Colonic mucosa (tissue), 4 donors: ENCODE data around the gene MAMSTR. TPM values are rescaled to one million over a fixed set of nuclear protein-coding genes. Genes with fewer than 3 reads are reported as not detected.

Experiments used
- DNase-seq: peaks from one replicate; pipeline ENCODE4 v3.0.0-alpha.2; 2020
- H3K27ac ChIP-seq: fragments of 200-600 bp; one replicate; pipeline ENCODE4 v1.8.0; 2021
- H3K27me3 ChIP-seq: fragments of 200-600 bp; one replicate; pipeline ENCODE4 v1.8.0; 2021
- H3K36me3 ChIP-seq: fragments of 200-600 bp; one replicate; pipeline ENCODE4 v1.8.0; 2021
- H3K4me1 ChIP-seq: fragments of 200-600 bp; one replicate; pipeline ENCODE4 v1.8.0; 2021; ENCODE audit warnings: mild to moderate bottlenecking
- H3K4me3 ChIP-seq: fragments of 200-600 bp; one replicate; pipeline ENCODE4 v1.8.0; 2021
- H3K9ac ChIP-seq, 2 donors: one replicate each; pipeline ENCODE4 v1.7.0; 2013; ENCODE audit warnings: control low read depth in 2 of 2, low read depth in 2 of 2, low read length in 2 of 2
- H3K9me3 ChIP-seq: fragments of 200-600 bp; one replicate; pipeline ENCODE4 v1.8.0; 2021
- CTCF ChIP-seq: fragments of 200-600 bp; IDR thresholded peaks from one replicate; pipeline ENCODE4 v1.8.0; 2022; ENCODE audit warnings: antibody characterized with exemption, mild to moderate bottlenecking
- intact Hi-C: fragments of 100-400 bp; cut with DNase I; formaldehyde crosslinking; loops from one replicate; pipeline ENCODE4 v1.14.1; 2022
- total RNA-seq, 2 donors: library from RNA; stranded (reverse); fragmentation: NEBNext Ultra II Directional in 1 of 2; extraction: Animal tissue kit (Norgen Biotek cat#: 25700) in 1 of 2; gene quantifications; one replicate each; pipeline ENCODE4 v1.2.1, GENCODE V29; 2021
- donor health status: healthy.
- donor health status: DM: no; HTN: no; CAD: no.
- donor health status: DM: no; HTN: no; CAD: no.

MAMSTR gene
- total RNA-seq, 2 donors from 2014 or later, result 0.35 to 1.2 TPM

- Histone ChIP-seq H3K4me1 (peaks cover 6% of the 10 kb centered on the region), H3K27ac (no peak overlapping the region), H3K9ac (no peak overlapping the region), H3K36me3 (no peaks in the 10 kb centered on the region), H3K9me3 (no peaks in the 10 kb centered on the region), H3K27me3 (peaks cover 13% of the 10 kb centered on the region), H3K4me3 (no peak overlapping the region)
- TF ChIP-seq CTCF, result no peak
- intact Hi-C loops, result no loop called here
- DNase-seq, result no peak
These were observed 37.7 kb upstream of the MAMSTR start for GRCh38 chr19:48757089-48757675.

- Histone ChIP-seq H3K27me3 (peaks cover 17% of the 10 kb centered on the region), H3K4me1 (peaks cover 6% of the 10 kb centered on the region), H3K4me3 (no peak overlapping the region), H3K9ac (no peak overlapping the region), H3K36me3 (no peaks in the 10 kb centered on the region), H3K27ac (no peak overlapping the region), H3K9me3 (no peaks in the 10 kb centered on the region)
- TF ChIP-seq CTCF, result no peak
- no peak for DNase-seq
- intact Hi-C loops, result no loop called here
These were observed 37.2 kb upstream of the MAMSTR start for GRCh38 chr19:48756686-48757085.

- Histone ChIP-seq H3K36me3 (no peaks in the 10 kb centered on the region), H3K9me3 (no peaks in the 10 kb centered on the region), H3K27ac (no peak overlapping the region), H3K4me1 (peaks cover 6% of the 10 kb centered on the region), H3K4me3 (no peak overlapping the region), H3K9ac (no peak overlapping the region), H3K27me3 (peaks cover 21% of the 10 kb centered on the region)
- intact Hi-C loops, result no loop called here
- TF ChIP-seq CTCF, result no peak
- DNase-seq, result no peak
These were observed 36.7 kb upstream of the MAMSTR start for GRCh38 chr19:48756212-48756611.

- DNase-seq, result no peak
- intact Hi-C loops, result no loop called here
- peaks cover 21% of the 10 kb centered on the region for H3K27me3 ChIP-seq
- no peak overlapping the region for H3K27ac ChIP-seq
- H3K4me1 ChIP-seq, result peaks cover 6% of the 10 kb centered on the region
- TF ChIP-seq CTCF, result no peak
- H3K9ac ChIP-seq, result no peak overlapping the region
- no peak overlapping the region for H3K4me3 ChIP-seq
- no peaks in the 10 kb centered on the region for H3K9me3 ChIP-seq
- no peaks in the 10 kb centered on the region for H3K36me3 ChIP-seq
These were observed 36.3 kb upstream of the MAMSTR start for GRCh38 chr19:48755787-48756186.

- Histone ChIP-seq H3K27me3 (peaks cover 21% of the 10 kb centered on the region), H3K4me3 (no peak within 1 kb of the TSS), H3K9ac (no peak within 1 kb of the TSS), H3K4me1 (peaks cover 6% of the 10 kb centered on the region), H3K36me3 (no peaks in the 10 kb centered on the region), H3K9me3 (no peaks in the 10 kb centered on the region), H3K27ac (no peak within 1 kb of the TSS)
- intact Hi-C loops, result no loop called here
- DNase-seq, result no peak
- no peak for TF ChIP-seq CTCF
These were observed 35.6 kb upstream of the MAMSTR start, which contains the start of gene FGF21 for GRCh38 chr19:48755084-48755641. FGF21 (plus strand) TSS chr19:48755524; CDS start chr19:48756237, 713 bp downstream.
